Epithelial cell of prostate (primary cell): Measurements from ENCODE around the gene HAPLN2.
A peak's percentile ranks its signal among the peaks of the same experiment; 100 is the strongest.
"Not testable (repeated sequence)": the region's sequence is repeated elsewhere in the genome, so short reads cannot be mapped to it uniquely, and the experiment has no call there.

Experiments
- DNase-seq: peaks from one replicate; pipeline ENCODE4 v3.0.0-alpha.2; 2011; ENCODE audit warnings: low read depth, low spot score
- H3K27ac ChIP-seq: fragments of 450-650 bp; 2 replicates; pipeline ENCODE4 v1.5.1; 2017; ENCODE audit warnings: mild to moderate bottlenecking

HAPLN2 gene

GRCh38 chr1:156591432-156592157 lies 27.6 kb upstream of the HAPLN2 start, which contains the start of gene NAXE:
Gene NAXE (plus strand): TSS chr1:156591776. CDS start chr1:156591805, 29 bp downstream.
- DNase-seq = no peak

GRCh38 chr1:156592158-156592909 lies 26.9 kb upstream of the HAPLN2 start:
- H3K27ac ChIP-seq = peak overlapping the region; percentile 58
- no peak for DNase-seq

More at GRCh38 chr1:156591432-156592157, 27.6 kb upstream of the HAPLN2 start, which contains the start of gene NAXE:
- H3K27ac ChIP-seq = peak within 1 kb of the TSS; percentile 58

- no peak for DNase-seq
- H3K27ac ChIP-seq = no peak overlapping the region
These were observed 26.1 kb upstream of the HAPLN2 start for GRCh38 chr1:156592910-156593660.

- DNase-seq = no peak
- H3K27ac ChIP-seq = no peak overlapping the region
These were observed 25.6 kb upstream of the HAPLN2 start for GRCh38 chr1:156593661-156593989.

GRCh38 chr1:156594190-156594589 lies 25.0 kb upstream of the HAPLN2 start:
- H3K27ac ChIP-seq = no peak overlapping the region
- no peak for DNase-seq

- no peak for DNase-seq
These were observed 24.2 kb upstream of the HAPLN2 start for GRCh38 chr1:156595016-156595415.

GRCh38 chr1:156596426-156596825 lies 22.8 kb upstream of the HAPLN2 start:
- H3K27ac ChIP-seq = no peak overlapping the region
- DNase-seq = no peak

More at GRCh38 chr1:156595016-156595415, 24.2 kb upstream of the HAPLN2 start:
- H3K27ac ChIP-seq = no peak overlapping the region

- DNase-seq = no peak
- no peak overlapping the region for H3K27ac ChIP-seq
These were observed 21.1 kb upstream of the HAPLN2 start for GRCh38 chr1:156598125-156598524.

- DNase-seq = no peak
- H3K27ac ChIP-seq = no peak overlapping the region
These were observed 20.3 kb upstream of the HAPLN2 start for GRCh38 chr1:156598731-156599432.

GRCh38 chr1:156599811-156600210 lies 19.4 kb upstream of the HAPLN2 start:
- DNase-seq = no peak
- no peak overlapping the region for H3K27ac ChIP-seq

GRCh38 chr1:156600733-156601121 lies 18.5 kb upstream of the HAPLN2 start:
- DNase-seq = no peak
- peak overlapping the region; percentile 76 for H3K27ac ChIP-seq

- DNase-seq = no peak
- H3K27ac ChIP-seq = peak within 1 kb of the TSS; percentile 76
These were observed 17.9 kb upstream of the HAPLN2 start, which contains the start of gene GPATCH4 for GRCh38 chr1:156601122-156601830. Gene GPATCH4 (minus strand): TSS chr1:156601479.

- peak overlapping the region; percentile 76 for H3K27ac ChIP-seq
- no peak for DNase-seq
These were observed 17.3 kb upstream of the HAPLN2 start for GRCh38 chr1:156601892-156602291.

- peak overlapping the region; percentile 76 for H3K27ac ChIP-seq
- peak; percentile 24 for DNase-seq
These were observed 16.6 kb upstream of the HAPLN2 start for GRCh38 chr1:156602557-156602993.

GRCh38 chr1:156607344-156607743 lies 11.9 kb upstream of the HAPLN2 start:
- not testable (repeated sequence) for DNase-seq

GRCh38 chr1:156608036-156608674 lies 11.1 kb upstream of the HAPLN2 start:
- DNase-seq = no peak

More at GRCh38 chr1:156607344-156607743, 11.9 kb upstream of the HAPLN2 start:
- H3K27ac ChIP-seq = not testable (repeated sequence)

GRCh38 chr1:156608981-156609380 lies 10.2 kb upstream of the HAPLN2 start:
- DNase-seq = no peak
- H3K27ac ChIP-seq = no peak overlapping the region

More at GRCh38 chr1:156608036-156608674, 11.1 kb upstream of the HAPLN2 start:
- H3K27ac ChIP-seq = no peak overlapping the region

- not testable (repeated sequence) for DNase-seq, H3K27ac ChIP-seq
These were observed 9.1 kb upstream of the HAPLN2 start for GRCh38 chr1:156610072-156610471.

GRCh38 chr1:156612666-156613065 lies 6.5 kb upstream of the HAPLN2 start:
- no peak overlapping the region for H3K27ac ChIP-seq
- DNase-seq = no peak
